OCI-LY1 (cell line): ENCODE results near the gene PLCG2.

Experiments
- EZH2 ChIP-seq: fragments of 200-600 bp; sonication (generic), shearing (Covaris generic); IDR thresholded peaks from 2 replicates; pipeline ENCODE4 v1.8.0; 2017; ENCODE audit warnings: borderline replicate concordance, mixed run types, mild to moderate bottlenecking, antibody characterized with exemption, low read length, moderate library complexity, mixed read lengths
- TF ChIP-seq, protein P1 (sequence below): fragments of 200-600 bp; sonication (generic), shearing (Covaris generic); IDR thresholded peaks from 2 replicates; pipeline ENCODE4 v1.5.1; 2017; ENCODE audit warnings: mild to moderate bottlenecking, antibody characterized with exemption, low read length, moderate library complexity, mixed read lengths

- TF ChIP-seq, protein P1, sequence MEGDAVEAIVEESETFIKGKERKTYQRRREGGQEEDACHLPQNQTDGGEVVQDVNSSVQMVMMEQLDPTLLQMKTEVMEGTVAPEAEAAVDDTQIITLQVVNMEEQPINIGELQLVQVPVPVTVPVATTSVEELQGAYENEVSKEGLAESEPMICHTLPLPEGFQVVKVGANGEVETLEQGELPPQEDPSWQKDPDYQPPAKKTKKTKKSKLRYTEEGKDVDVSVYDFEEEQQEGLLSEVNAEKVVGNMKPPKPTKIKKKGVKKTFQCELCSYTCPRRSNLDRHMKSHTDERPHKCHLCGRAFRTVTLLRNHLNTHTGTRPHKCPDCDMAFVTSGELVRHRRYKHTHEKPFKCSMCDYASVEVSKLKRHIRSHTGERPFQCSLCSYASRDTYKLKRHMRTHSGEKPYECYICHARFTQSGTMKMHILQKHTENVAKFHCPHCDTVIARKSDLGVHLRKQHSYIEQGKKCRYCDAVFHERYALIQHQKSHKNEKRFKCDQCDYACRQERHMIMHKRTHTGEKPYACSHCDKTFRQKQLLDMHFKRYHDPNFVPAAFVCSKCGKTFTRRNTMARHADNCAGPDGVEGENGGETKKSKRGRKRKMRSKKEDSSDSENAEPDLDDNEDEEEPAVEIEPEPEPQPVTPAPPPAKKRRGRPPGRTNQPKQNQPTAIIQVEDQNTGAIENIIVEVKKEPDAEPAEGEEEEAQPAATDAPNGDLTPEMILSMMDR = no peak
- TF ChIP-seq EZH2 = no peak
These were observed 81.5 kb downstream of the PLCG2 start for GRCh38 chr16:81860287-81861266.
